ENCODE data around the gene ELMO1.

Gene ELMO1

DNA sequence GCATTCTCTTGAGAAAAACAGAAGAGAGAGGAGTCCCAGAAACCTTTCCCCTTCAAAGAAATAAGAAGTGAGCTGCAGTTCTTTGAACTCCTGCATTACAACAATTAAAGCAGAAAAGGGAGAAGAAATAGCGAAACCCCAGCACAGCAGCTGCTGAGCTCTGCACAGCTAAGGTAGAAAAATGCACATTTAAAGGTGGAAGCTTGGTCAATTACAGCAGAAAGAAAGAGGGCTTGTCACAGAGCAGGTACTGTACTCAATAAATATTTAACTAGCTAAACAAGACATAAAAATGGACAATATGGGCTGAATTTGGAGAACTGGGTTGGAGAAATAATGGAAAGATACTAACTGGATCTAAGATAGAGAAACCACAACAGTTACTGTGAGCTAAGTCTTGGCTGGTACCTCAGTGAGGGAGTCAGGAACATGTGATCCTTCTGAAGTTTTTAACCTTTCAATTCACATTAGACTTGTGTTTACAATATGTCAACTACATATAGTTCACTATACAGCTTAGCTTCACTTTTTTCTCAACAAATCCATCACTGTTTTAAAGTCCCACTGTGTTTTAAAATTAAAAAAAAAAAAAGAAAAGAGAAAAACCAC, 332.5 kb downstream of the ELMO1 start:
- Histone ChIP-seq H3K79me2 (no peaks in the 10 kb centered on the region), H3K36me3 (ENCODE audit: control insufficient read depth, insufficient read depth, low read length) (no peaks in the 10 kb centered on the region), H3K9me3 (ENCODE audit: control insufficient read depth, low read length) (peaks cover 3% of the 10 kb centered on the region), H3K4me3 (ENCODE audit: low read depth, low read length) (no peak overlapping the region), H3K4me2 (ENCODE audit: low read length) (no peak overlapping the region), H3K9ac (no peak overlapping the region), H3K27me3 (ENCODE audit: control insufficient read depth, insufficient read depth, low read length) (no peaks in the 10 kb centered on the region), H3K4me1 (no peaks in the 10 kb centered on the region), H2AFZ (no peak overlapping the region), H3K27ac (no peak overlapping the region)
- TF ChIP-seq, protein P1, sequence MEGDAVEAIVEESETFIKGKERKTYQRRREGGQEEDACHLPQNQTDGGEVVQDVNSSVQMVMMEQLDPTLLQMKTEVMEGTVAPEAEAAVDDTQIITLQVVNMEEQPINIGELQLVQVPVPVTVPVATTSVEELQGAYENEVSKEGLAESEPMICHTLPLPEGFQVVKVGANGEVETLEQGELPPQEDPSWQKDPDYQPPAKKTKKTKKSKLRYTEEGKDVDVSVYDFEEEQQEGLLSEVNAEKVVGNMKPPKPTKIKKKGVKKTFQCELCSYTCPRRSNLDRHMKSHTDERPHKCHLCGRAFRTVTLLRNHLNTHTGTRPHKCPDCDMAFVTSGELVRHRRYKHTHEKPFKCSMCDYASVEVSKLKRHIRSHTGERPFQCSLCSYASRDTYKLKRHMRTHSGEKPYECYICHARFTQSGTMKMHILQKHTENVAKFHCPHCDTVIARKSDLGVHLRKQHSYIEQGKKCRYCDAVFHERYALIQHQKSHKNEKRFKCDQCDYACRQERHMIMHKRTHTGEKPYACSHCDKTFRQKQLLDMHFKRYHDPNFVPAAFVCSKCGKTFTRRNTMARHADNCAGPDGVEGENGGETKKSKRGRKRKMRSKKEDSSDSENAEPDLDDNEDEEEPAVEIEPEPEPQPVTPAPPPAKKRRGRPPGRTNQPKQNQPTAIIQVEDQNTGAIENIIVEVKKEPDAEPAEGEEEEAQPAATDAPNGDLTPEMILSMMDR (IDR thresholded peaks at IDR 0.05) = no peak

DNA sequence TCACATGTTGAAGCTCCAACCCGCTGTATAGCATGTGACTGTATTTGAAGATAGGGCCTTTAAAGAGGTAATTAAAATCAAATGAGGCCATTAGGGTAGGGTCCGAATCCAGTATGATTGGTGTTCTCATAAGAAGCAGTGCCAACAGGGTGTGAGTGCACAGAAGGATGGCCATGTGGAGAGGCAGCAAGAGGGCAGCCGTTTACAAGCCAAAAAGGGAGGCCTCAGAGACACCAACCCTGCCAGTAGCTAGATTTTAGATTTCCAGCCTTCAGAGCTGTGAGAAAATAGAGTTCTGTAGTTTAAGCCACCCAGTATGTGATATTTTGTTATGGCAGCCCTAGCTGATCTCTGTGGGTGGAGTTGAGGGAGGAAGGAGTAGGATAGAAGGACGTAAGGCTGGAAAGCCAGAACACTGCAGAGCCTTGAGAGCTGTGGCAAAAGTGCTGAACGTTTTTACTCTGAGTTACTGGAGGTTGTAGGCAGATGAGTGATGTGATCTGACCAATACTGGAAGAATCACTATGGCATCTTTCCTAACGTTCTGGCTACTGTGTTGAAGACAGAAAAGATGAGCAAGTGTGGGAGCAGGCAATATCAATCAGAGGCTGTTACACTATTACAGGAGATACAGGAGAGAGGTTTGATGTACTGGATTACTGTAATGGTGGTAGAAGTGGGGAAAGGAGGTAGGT, 334.9 kb downstream of the ELMO1 start:
- Histone ChIP-seq H2AFZ (no peak overlapping the region), H3K9me3 (ENCODE audit: control insufficient read depth, low read length) (peaks cover 3% of the 10 kb centered on the region), H3K27me3 (ENCODE audit: control insufficient read depth, insufficient read depth, low read length) (no peaks in the 10 kb centered on the region), H3K4me2 (ENCODE audit: low read length) (no peak overlapping the region), H3K79me2 (no peaks in the 10 kb centered on the region), H3K4me1 (no peaks in the 10 kb centered on the region), H3K9ac (no peak overlapping the region), H3K4me3 (ENCODE audit: low read depth, low read length) (no peak overlapping the region), H3K36me3 (ENCODE audit: control insufficient read depth, insufficient read depth, low read length) (no peaks in the 10 kb centered on the region), H3K27ac (no peak overlapping the region)
- TF ChIP-seq, protein P1 (IDR thresholded peaks at IDR 0.05) = no peak

DNA sequence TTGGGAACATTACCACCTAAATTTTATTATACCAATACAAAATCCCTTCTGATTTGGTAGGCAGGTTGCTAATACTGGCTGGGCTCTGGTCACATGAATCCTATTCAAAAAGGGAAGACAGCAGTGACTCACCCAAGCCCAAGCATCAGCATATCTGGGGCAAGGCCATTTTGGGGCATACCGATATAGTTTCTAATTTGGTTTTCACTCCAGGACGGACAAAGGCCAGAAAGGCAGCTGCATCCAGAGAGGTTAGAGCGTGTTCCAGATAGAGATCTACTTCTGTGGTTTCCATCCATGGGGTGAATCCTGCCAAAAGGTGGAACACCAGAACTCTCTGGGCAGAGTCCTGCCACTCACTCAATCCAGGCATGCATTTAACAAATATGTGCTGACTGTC, 335.8 kb downstream of the ELMO1 start:
- H3K9ac ChIP-seq = no peak overlapping the region
- H3K79me2 ChIP-seq = no peaks in the 10 kb centered on the region
- H3K4me3 ChIP-seq (ENCODE audit: low read depth, low read length) = no peak overlapping the region
- H3K4me1 ChIP-seq = no peaks in the 10 kb centered on the region
- H3K4me2 ChIP-seq (ENCODE audit: low read length) = no peak overlapping the region
- H3K36me3 ChIP-seq (ENCODE audit: control insufficient read depth, insufficient read depth, low read length) = no peaks in the 10 kb centered on the region
- no peak overlapping the region for H3K27ac ChIP-seq
- no peak overlapping the region for H2AFZ ChIP-seq
- H3K27me3 ChIP-seq (ENCODE audit: control insufficient read depth, insufficient read depth, low read length) = no peaks in the 10 kb centered on the region
- TF ChIP-seq, protein P1 (IDR thresholded peaks at IDR 0.05) = no peak
- H3K9me3 ChIP-seq (ENCODE audit: control insufficient read depth, low read length) = peaks cover 3% of the 10 kb centered on the region

DNA sequence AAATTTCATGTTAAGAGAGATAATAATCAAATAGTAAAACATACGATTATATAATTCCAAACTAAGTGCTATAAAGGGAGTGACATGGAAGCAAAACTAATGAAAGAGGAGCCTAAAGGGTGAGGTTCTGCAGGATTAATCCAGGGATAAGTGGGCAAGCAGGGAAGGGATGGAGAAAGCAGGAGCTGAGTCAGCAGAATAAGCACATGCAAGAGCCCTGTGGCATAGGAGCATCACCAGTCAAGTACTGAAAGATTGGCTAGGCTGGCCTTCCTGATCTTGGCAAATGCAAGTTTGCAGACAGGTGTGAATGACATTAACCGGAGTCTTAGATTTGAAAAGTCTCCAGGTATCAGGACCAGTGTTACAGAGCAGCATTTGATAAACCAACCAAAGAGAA, 336.4 kb downstream of the ELMO1 start:
- Histone ChIP-seq H3K79me2 (no peaks in the 10 kb centered on the region), H3K36me3 (ENCODE audit: control insufficient read depth, insufficient read depth, low read length) (no peaks in the 10 kb centered on the region), H3K27ac (no peak overlapping the region), H3K27me3 (ENCODE audit: control insufficient read depth, insufficient read depth, low read length) (no peaks in the 10 kb centered on the region), H3K4me2 (ENCODE audit: low read length) (no peak overlapping the region), H3K9me3 (ENCODE audit: control insufficient read depth, low read length) (peaks cover 3% of the 10 kb centered on the region), H2AFZ (no peak overlapping the region), H3K4me1 (no peaks in the 10 kb centered on the region), H3K9ac (no peak overlapping the region), H3K4me3 (ENCODE audit: low read depth, low read length) (no peak overlapping the region)
- TF ChIP-seq, protein P1 (IDR thresholded peaks at IDR 0.05) = no peak

DNA sequence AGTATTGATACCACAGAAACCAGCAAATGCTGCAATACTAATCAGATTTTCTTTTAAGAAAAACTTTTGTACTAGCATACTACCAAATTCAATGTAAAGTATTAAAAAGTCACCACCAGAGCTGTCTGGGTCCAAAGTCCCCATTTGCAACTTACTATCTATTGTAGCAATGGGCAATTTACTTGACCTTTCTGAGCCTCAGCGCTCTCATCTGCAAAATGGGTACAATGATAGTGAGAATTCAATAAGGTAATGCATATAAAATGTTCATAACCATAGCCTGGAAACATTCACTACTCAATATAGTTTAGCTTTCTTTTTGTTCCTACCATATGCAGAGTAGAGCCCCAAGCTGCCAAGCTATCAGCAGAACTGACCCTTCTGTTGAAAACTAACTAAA, 337.2 kb downstream of the ELMO1 start:
- no peaks in the 10 kb centered on the region for H3K27me3 ChIP-seq (ENCODE audit: control insufficient read depth, insufficient read depth, low read length)
- H3K9ac ChIP-seq = no peak overlapping the region
- H3K4me3 ChIP-seq (ENCODE audit: low read depth, low read length) = no peak overlapping the region
- peaks cover 3% of the 10 kb centered on the region for H3K9me3 ChIP-seq (ENCODE audit: control insufficient read depth, low read length)
- no peaks in the 10 kb centered on the region for H3K4me1 ChIP-seq
- no peaks in the 10 kb centered on the region for H3K36me3 ChIP-seq (ENCODE audit: control insufficient read depth, insufficient read depth, low read length)
- TF ChIP-seq, protein P1 (IDR thresholded peaks at IDR 0.05) = no peak
- H2AFZ ChIP-seq = no peak overlapping the region
- H3K79me2 ChIP-seq = no peaks in the 10 kb centered on the region
- H3K27ac ChIP-seq = no peak overlapping the region
- no peak overlapping the region for H3K4me2 ChIP-seq (ENCODE audit: low read length)
